HepG2 (cell line): ENCODE data around the gene COG4. TPM values are rescaled to one million over a fixed set of nuclear protein-coding genes. Genes with fewer than 3 reads are reported as not detected.
A peak's percentile ranks its signal among the peaks of the same experiment; 100 is the strongest.

Source experiments
- ATAC-seq: fragments of 200-7000 bp; cut with Tn5 transposase; 3 replicates; pipeline ENCODE4 v1.9.1; 2020; ENCODE audit warnings: mild to moderate bottlenecking, moderate library complexity
- BruUV-seq: library from RNA; stranded (reverse); fragments of 400-500 nt; replicated peaks from 2 replicates; lab custom pipeline; 2021; lab: Mats Ljungman, UMichigan
- CTCF ChIA-PET: fragments of 300-600 bp; formaldehyde crosslinking; extraction: SDS; loops from one replicate; lab custom pipeline; 2021; ENCODE audit warnings: low total read pairs, inconsistent platforms, low intra/inter-chr PET ratio; lab: Yijun Ruan, JAX
- POLR2A ChIA-PET: fragments of 350-600 bp; sonication (Branson Sonifier 250); formaldehyde crosslinking; loops from one replicate; lab custom pipeline; 2020; ENCODE audit warnings: antibody characterized with exemption, inconsistent platforms; lab: Yijun Ruan, JAX
- DNase-seq: peaks from one replicate; pipeline ENCODE4 v3.0.0-alpha.2; 2015; ENCODE audit warnings: low spot score
- FAIRE-seq: peaks from 3 replicates; lab custom pipeline; 2011; peaks lifted over from hg19 to GRCh38; lab: Jason Lieb, UNC
- H2AFZ ChIP-seq: one replicate; pipeline ENCODE4 v1.6.1; 2011; ENCODE audit warnings: low read length, inconsistent platforms
- H3K27ac ChIP-seq: fragments of 300-600 bp; 3 replicates; pipeline ENCODE4 v1.8.0; 2011; ENCODE audit warnings: mixed run types, mild to moderate bottlenecking, mixed read lengths, low read length, inconsistent platforms; ENCODE audit not compliant: insufficient read depth; ENCODE audit errors: extremely low read length
- H3K27me3 ChIP-seq, 2 experiments: fragments of 200-600 bp in 1 of 2; 2 replicates in 1 of 2; 3 replicates in 1 of 2; pipeline versions ENCODE4 v1.6.0 to v1.8.0; 2011; ENCODE audit warnings: low read length in 2 of 2, mild to moderate bottlenecking in 2 of 2, moderate library complexity in 2 of 2, inconsistent platforms in 1 of 2; ENCODE audit not compliant: insufficient read depth in 2 of 2, control insufficient read depth in 1 of 2
- H3K36me3 ChIP-seq, 2 experiments: fragments of 200-600 bp in 1 of 2; replicated peaks in 1 of 2; 2 replicates in 1 of 2; 3 replicates in 1 of 2; pipeline versions ENCODE4 v1.5.1 to v1.8.0; 2011; ENCODE audit warnings: low read length in 2 of 2, inconsistent platforms in 1 of 2; ENCODE audit not compliant: insufficient read depth in 2 of 2, control insufficient read depth in 1 of 2
- H3K4me1 ChIP-seq: 2 replicates; pipeline ENCODE4 v1.5.1; 2012; ENCODE audit warnings: low read length, inconsistent platforms; ENCODE audit not compliant: insufficient read depth
- H3K4me2 ChIP-seq: 2 replicates; pipeline ENCODE4 v1.6.0; 2011; ENCODE audit warnings: low read depth, low read length, inconsistent platforms
- H3K4me3 ChIP-seq, 3 experiments: fragments of 200-600 bp in 1 of 3; sonication (generic), shearing (Covaris generic) in 1 of 3; replicated peaks in 1 of 3; 2 replicates each; pipeline ENCODE4 v1.5.1; 2011 to 2016; ENCODE audit warnings: low read length in 3 of 3, inconsistent platforms in 2 of 3, low read depth in 2 of 3, mild to moderate bottlenecking in 2 of 3, control low read depth in 1 of 3, mixed read lengths in 1 of 3; ENCODE audit not compliant: insufficient read depth in 1 of 3
- H3K79me2 ChIP-seq: one replicate; pipeline ENCODE4 v1.6.1; 2011; ENCODE audit warnings: low read length, inconsistent platforms; ENCODE audit not compliant: insufficient read depth
- H3K9ac ChIP-seq: 2 replicates; pipeline ENCODE4 v1.6.0; 2011; ENCODE audit warnings: mild to moderate bottlenecking, low read depth, low read length, inconsistent platforms; ENCODE audit not compliant: insufficient read depth
- H3K9me3 ChIP-seq: 2 replicates; pipeline ENCODE4 v1.5.1; 2012; ENCODE audit warnings: mild to moderate bottlenecking, low read length
- H4K20me1 ChIP-seq: 2 replicates; pipeline ENCODE4 v1.6.0; 2011; ENCODE audit warnings: inconsistent platforms, mild to moderate bottlenecking, low read length, moderate library complexity; ENCODE audit not compliant: insufficient read depth
- AGO2 ChIP-seq: fragments of 200-400 bp; formaldehyde crosslinking; optimal IDR thresholded peaks from 2 replicates; pipeline ENCODE3; 2017; ENCODE audit warnings: mild to moderate bottlenecking, low read depth, low read length, moderate library complexity
- CEBPB ChIP-seq: IDR thresholded peaks from 2 replicates; pipeline ENCODE4 v1.6.1; 2011; ENCODE audit warnings: low read depth, low read length, improper control_type of control experiment, borderline replicate concordance
- CEBPG ChIP-seq: IDR thresholded peaks from 2 replicates; pipeline ENCODE4 v1.6.1; 2016
- CENPT ChIP-seq: sonication (generic); formaldehyde crosslinking; IDR thresholded peaks from 2 replicates; pipeline ENCODE4 v1.8.0; 2022; ENCODE audit warnings: low read depth, mild to moderate bottlenecking, moderate library complexity, missing genetic modification reagents
- DPF2 ChIP-seq: sonication (generic); formaldehyde crosslinking; IDR thresholded peaks from 2 replicates; pipeline ENCODE4 v1.4.0; 2020; ENCODE audit warnings: mild to moderate bottlenecking, low read depth, missing genetic modification reagents, borderline replicate concordance
- HMGXB4 ChIP-seq, 2 experiments: sonication (generic) in 1 of 2; formaldehyde crosslinking in 1 of 2; IDR thresholded peaks; 2 replicates each; pipeline versions ENCODE4 v1.4.0 to v1.6.1; 2018 to 2020; ENCODE audit warnings: missing genetic modification reagents in 2 of 2, borderline replicate concordance in 1 of 2, low read depth in 1 of 2, mild to moderate bottlenecking in 1 of 2, missing biosample characterization in 1 of 2
- HNF4A ChIP-seq: sonication (generic); formaldehyde crosslinking; IDR thresholded peaks from 2 replicates; pipeline ENCODE4 v1.4.0; 2020; ENCODE audit warnings: missing genetic modification reagents
- MAFK ChIP-seq, 2 experiments: IDR thresholded peaks in 1 of 2; conservative IDR thresholded peaks in 1 of 2; 2 replicates each; pipeline ENCODE4 v1.6.1; 2011; ENCODE audit warnings: improper control_type of control experiment in 2 of 2, low read length in 2 of 2
- NR2F6 ChIP-seq, 2 experiments: IDR thresholded peaks; 2 replicates each; pipeline ENCODE4 v1.6.1; 2016; ENCODE audit warnings: antibody characterized with exemption in 1 of 2, mild to moderate bottlenecking in 1 of 2
- RBFOX2 ChIP-seq: fragments of 200-400 bp; formaldehyde crosslinking; IDR thresholded peaks from 2 replicates; pipeline ENCODE4 v1.6.1; 2017; ENCODE audit warnings: low read depth, mild to moderate bottlenecking, low read length
- SIX1 ChIP-seq: sonication (generic); formaldehyde crosslinking; IDR thresholded peaks from 2 replicates; pipeline ENCODE4 v1.4.0; 2020; ENCODE audit warnings: missing genetic modification reagents, borderline replicate concordance
- ZNF3 ChIP-seq: IDR thresholded peaks from 2 replicates; pipeline ENCODE4 v1.7.0; 2017; ENCODE audit warnings: inconsistent platforms
- ZSCAN25 ChIP-seq: sonication (generic); formaldehyde crosslinking; IDR thresholded peaks from 2 replicates; pipeline ENCODE4 v1.8.0; 2022; ENCODE audit warnings: mild to moderate bottlenecking, missing genetic modification reagents
- WGBS: methylation state at CpG from one replicate; pipeline ENCODE4 v1.1.6; 2017; ENCODE audit warnings: low lambda C conversion rate; 5-methylcytosine and 5-hydroxymethylcytosine counted together
- in situ Hi-C: cut with HindIII; loops from 2 replicates; pipeline ENCODE4 v1.10.0; 2017; ENCODE audit warnings: low pct_unique_long_range_greater_than_20kb; ENCODE audit not compliant: extremely low pct_ligation_motif_present
- intact Hi-C: fragments of 100-400 bp; cut with micrococcal nuclease; formaldehyde crosslinking; loops from one replicate; pipeline ENCODE4 v1.10.0; 2022; ENCODE audit not compliant: unreplicated experiment
- polyA plus RNA-seq, 8 experiments: library from polyadenylated mRNA; depleted of rRNA in 3 of 8; stranded (reverse) in 7 of 8; unstranded in 1 of 8; fragments of >200 nt; fragmentation: Illumina TruSeq in 4 of 8; extraction: Trizol in 4 of 8; gene quantifications; 2 replicates each; pipeline versions ENCODE4 v1.2.1 to v1.2.3, GENCODE V29; 2011 to 2016; ENCODE audit warnings: low read depth in 4 of 8, missing spikeins in 1 of 8, mixed read lengths in 1 of 8; ENCODE audit not compliant: insufficient read depth in 1 of 8
- total RNA-seq, 5 experiments: library from RNA; depleted of rRNA; stranded (reverse); fragments of >200 nt; fragmentation: Illumina TruSeq; extraction: Trizol; gene quantifications; 2 replicates each; pipeline ENCODE4 v1.2.3, GENCODE V29; 2016; ENCODE audit warnings: low read depth in 1 of 5

Gene COG4
- total and polyA plus RNA-seq, 2 of the 13 experiments (the other 11 are each of a cell fraction or from before 2014, with no cell fraction given), result 51.1 to 73.8 TPM

DNA sequence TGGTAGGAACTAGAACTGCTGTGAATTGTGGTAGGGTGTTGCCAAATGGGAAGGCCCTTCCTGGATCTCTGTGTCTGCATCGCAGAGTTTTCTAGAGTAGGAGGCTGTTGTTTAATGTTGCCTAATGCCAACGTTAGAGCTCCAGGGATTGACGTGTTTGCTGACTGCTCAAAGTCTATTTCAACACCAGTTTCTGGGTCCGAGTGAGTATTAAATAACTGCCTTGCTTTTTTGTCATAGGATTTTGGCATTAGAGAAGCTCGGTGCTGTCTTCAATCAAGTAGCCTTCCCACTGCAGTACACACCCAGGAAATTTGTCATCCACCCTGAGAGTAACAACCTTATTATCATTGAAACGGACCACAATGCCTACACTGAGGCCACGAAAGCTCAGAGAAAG is 40.3 kb upstream of the COG4 start:
- H3K36me3 ChIP-seq, result peaks cover 70 to 95% of the 10 kb centered on the region in 2 experiments
- H2AFZ ChIP-seq, result no peak overlapping the region
- no TSS peak for BruUV-seq
- in situ Hi-C loops, result no loop called here
- CTCF ChIA-PET, result no interaction called here
- H4K20me1 ChIP-seq, result peaks cover 5% of the 10 kb centered on the region; the same call in 1 of the 2 replicates
- TF ChIP-seq CEBPB, result peak; percentile 68; the same call in 1 of the 2 replicates
- TF ChIP-seq AGO2, result peak; percentile 38
- TF ChIP-seq CENPT (CRISPR knock-in tag), result no peak
- TF ChIP-seq DPF2 (CRISPR knock-in tag), result no peak
- TF ChIP-seq CEBPG (CRISPR knock-in tag), result 0 out of 2 replicates have a peak, but pooled peaks have one; percentile 44
- no peak for TF ChIP-seq ZSCAN25 (CRISPR knock-in tag)
- peak; percentile 31; the same call in 1 of the 2 replicates for TF ChIP-seq HNF4A (CRISPR knock-in tag)
- 0 out of 4 replicates have a peak, but pooled peaks of 1 of the 2 experiments have one; percentile 1 for TF ChIP-seq MAFK (conservative IDR thresholded peaks at IDR 0.05 in 1 of 2, IDR thresholded peaks at IDR 0.05 in 1 of 2; ENCODE audit: low read length in 2 of 2)
- TF ChIP-seq HMGXB4 (CRISPR knock-in tag; IDR thresholded peaks at IDR 0.05; ENCODE audit: borderline replicate concordance in 1 of 2, low read depth in 1 of 2), result no peak
- peak; percentile 59; the same call in 1 of the 2 replicates for TF ChIP-seq ZNF3
- TF ChIP-seq SIX1, result no peak
- no peak for TF ChIP-seq NR2F6 (IDR thresholded peaks at IDR 0.05)
- no peak for TF ChIP-seq NR2F6 (CRISPR knock-in tag; IDR thresholded peaks at IDR 0.05)
- peak; percentile 12; the same call in 1 of the 2 replicates for TF ChIP-seq RBFOX2
- no peaks in the 10 kb centered on the region for H3K79me2 ChIP-seq
- no peak for FAIRE-seq
- POLR2A ChIA-PET, result no interaction called here
- H3K4me2 ChIP-seq, result no peak overlapping the region
- H3K4me1 ChIP-seq, result no peaks in the 10 kb centered on the region
- H3K9ac ChIP-seq, result no peak overlapping the region
- no peaks in the 10 kb centered on the region for H3K27me3 ChIP-seq
- ATAC-seq, result peak; percentile 55
- intact Hi-C loops, result no loop called here
- H3K9me3 ChIP-seq, result no peaks in the 10 kb centered on the region
- H3K27ac ChIP-seq, result no peak overlapping the region
- H3K4me3 ChIP-seq, result no peak overlapping the region
- DNase-seq, result peak; percentile 27
- 74% methylated on average over 7 of the region's 7 CpGs for WGBS
